Prostate gland (tissue), 2 donors: ENCODE data around the gene MYL7. TPM values are rescaled to one million over a fixed set of nuclear protein-coding genes. Genes with fewer than 3 reads are reported as not detected.
"Not testable (repeated sequence)": the region's sequence is repeated elsewhere in the genome, so short reads cannot be mapped to it uniquely, and the experiment has no call there.

Experiments used
- DNase-seq: peaks from one replicate; pipeline ENCODE4 v3.0.0-alpha.2; 2019; ENCODE audit warnings: low spot score
- H3K27ac ChIP-seq, 2 donors: fragments of 200-600 bp; sonication (generic); 2 replicates each; pipeline ENCODE4 v1.5.1; 2017 to 2019
- H3K27me3 ChIP-seq: fragments of 200-600 bp; sonication (generic); replicated peaks from 2 replicates; pipeline ENCODE4 v1.5.1; 2019; ENCODE audit not compliant: insufficient read depth
- H3K36me3 ChIP-seq, 2 donors: fragments of 200-600 bp; sonication (generic); 1 replicate in 1 of 2; 2 replicates in 1 of 2; pipeline versions ENCODE4 v1.5.1 to v1.8.1; 2017 to 2019
- H3K4me1 ChIP-seq: fragments of 200-600 bp; sonication (generic); replicated peaks from 2 replicates; pipeline ENCODE4 v1.5.1; 2019
- H3K4me3 ChIP-seq, 2 donors: fragments of 200-600 bp; sonication (generic); 2 replicates each; pipeline ENCODE4 v1.5.1; 2017 to 2019
- H3K9me3 ChIP-seq: fragments of 200-600 bp; sonication (generic); 2 replicates; pipeline ENCODE4 v1.5.1; 2017
- POLR2A ChIP-seq: fragments of 450-650 bp; IDR thresholded peaks from one replicate; pipeline ENCODE4 v1.6.1; 2016; ENCODE audit warnings: antibody characterized with exemption, mild to moderate bottlenecking
- POLR2AphosphoS5 ChIP-seq: sonication (generic); formaldehyde crosslinking; IDR thresholded peaks from one replicate; pipeline ENCODE4 v1.6.1; 2017; ENCODE audit warnings: antibody characterized with exemption
- WGBS: methylation state at CpG from one replicate; pipeline ENCODE4 v1.1.5; 2018; 5-methylcytosine and 5-hydroxymethylcytosine counted together
- intact Hi-C: fragments of 100-400 bp; cut with DNase I; formaldehyde crosslinking; loops from one replicate; pipeline ENCODE4 v1.14.2; 2022
- total RNA-seq, 2 donors: library from RNA; depleted of rRNA; stranded (reverse); fragments of >200 nt; gene quantifications; one replicate each; pipeline ENCODE4 v1.1.0, GENCODE V29; 2016
- TF ChIP-seq, protein P1 (sequence below), 4 experiments: fragments of 200-600 bp in 2 of 4; fragments of 450-650 bp in 2 of 4; sonication (generic) in 2 of 4; IDR thresholded peaks; 1 replicate in 3 of 4; 2 replicates in 1 of 4; pipeline ENCODE4 v1.5.1; 2016 to 2019; ENCODE audit warnings: antibody characterized with exemption in 4 of 4, mild to moderate bottlenecking in 2 of 4, moderate library complexity in 2 of 4

MYL7 gene
- total RNA-seq, 2 donors from 2014 or later, result not detected

DNA sequence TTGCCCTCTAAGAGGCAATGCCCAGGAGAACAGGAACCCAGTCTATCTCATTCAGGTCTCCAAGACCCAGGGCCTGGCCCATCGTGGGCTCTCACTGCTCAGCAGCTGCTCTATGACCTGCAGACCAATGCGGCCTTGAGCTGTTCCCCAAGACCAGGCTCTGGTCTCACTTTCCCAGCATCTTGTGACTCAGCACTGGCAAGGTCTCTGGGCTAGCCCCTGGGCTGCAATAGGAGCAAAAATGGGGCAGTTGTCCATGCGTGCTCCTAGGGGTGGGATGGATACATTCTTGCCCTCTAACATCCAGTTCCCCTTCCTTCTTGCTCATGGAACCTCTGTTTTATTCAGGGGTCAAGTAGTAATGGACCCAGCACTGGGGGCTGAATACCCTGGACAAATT, 34.6 kb upstream of the MYL7 start:
- WGBS, result 85% methylated on average over 3 of the region's 3 CpGs
- TF ChIP-seq POLR2AphosphoS5 (no peak), POLR2A (no peak)
- TF ChIP-seq, protein P1, sequence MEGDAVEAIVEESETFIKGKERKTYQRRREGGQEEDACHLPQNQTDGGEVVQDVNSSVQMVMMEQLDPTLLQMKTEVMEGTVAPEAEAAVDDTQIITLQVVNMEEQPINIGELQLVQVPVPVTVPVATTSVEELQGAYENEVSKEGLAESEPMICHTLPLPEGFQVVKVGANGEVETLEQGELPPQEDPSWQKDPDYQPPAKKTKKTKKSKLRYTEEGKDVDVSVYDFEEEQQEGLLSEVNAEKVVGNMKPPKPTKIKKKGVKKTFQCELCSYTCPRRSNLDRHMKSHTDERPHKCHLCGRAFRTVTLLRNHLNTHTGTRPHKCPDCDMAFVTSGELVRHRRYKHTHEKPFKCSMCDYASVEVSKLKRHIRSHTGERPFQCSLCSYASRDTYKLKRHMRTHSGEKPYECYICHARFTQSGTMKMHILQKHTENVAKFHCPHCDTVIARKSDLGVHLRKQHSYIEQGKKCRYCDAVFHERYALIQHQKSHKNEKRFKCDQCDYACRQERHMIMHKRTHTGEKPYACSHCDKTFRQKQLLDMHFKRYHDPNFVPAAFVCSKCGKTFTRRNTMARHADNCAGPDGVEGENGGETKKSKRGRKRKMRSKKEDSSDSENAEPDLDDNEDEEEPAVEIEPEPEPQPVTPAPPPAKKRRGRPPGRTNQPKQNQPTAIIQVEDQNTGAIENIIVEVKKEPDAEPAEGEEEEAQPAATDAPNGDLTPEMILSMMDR (IDR thresholded peaks at IDR 0.05), result no peak
- Histone ChIP-seq H3K27me3 (peaks cover 5% of the 10 kb centered on the region), H3K27ac (no peak overlapping the region), H3K4me3 (no peak overlapping the region), H3K4me1 (no peaks in the 10 kb centered on the region), H3K9me3 (no peaks in the 10 kb centered on the region), H3K36me3 (no peaks in the 10 kb centered on the region)
- intact Hi-C loops, result no loop called here
- no peak for DNase-seq

- H3K9me3 ChIP-seq, H3K4me1 ChIP-seq, H3K27me3 ChIP-seq, H3K27ac ChIP-seq, H3K4me3 ChIP-seq, intact Hi-C loops, DNase-seq, H3K36me3 ChIP-seq: not testable (repeated sequence)
- 67% methylated on average over 1 of the region's 1 CpG for WGBS
Measured at GRCh38 chr7:44174694-44174948, 33.5 kb upstream of the MYL7 start.

- 46% methylated on average over 3 of the region's 3 CpGs for WGBS
- H3K36me3 ChIP-seq, result no peaks in the 10 kb centered on the region
- intact Hi-C loops, result no loop called here
- H3K27ac ChIP-seq, result no peak overlapping the region
- H3K9me3 ChIP-seq, result no peaks in the 10 kb centered on the region
- H3K27me3 ChIP-seq, result peaks cover 5% of the 10 kb centered on the region
- H3K4me1 ChIP-seq, result no peaks in the 10 kb centered on the region
- no peak for TF ChIP-seq POLR2A
- TF ChIP-seq POLR2AphosphoS5, result no peak
- TF ChIP-seq, protein P1 (IDR thresholded peaks at IDR 0.05), result no peak
- no peak overlapping the region for H3K4me3 ChIP-seq
- DNase-seq, result no peak
Measured at GRCh38 chr7:44173911-44174693, 33.0 kb upstream of the MYL7 start.

DNA sequence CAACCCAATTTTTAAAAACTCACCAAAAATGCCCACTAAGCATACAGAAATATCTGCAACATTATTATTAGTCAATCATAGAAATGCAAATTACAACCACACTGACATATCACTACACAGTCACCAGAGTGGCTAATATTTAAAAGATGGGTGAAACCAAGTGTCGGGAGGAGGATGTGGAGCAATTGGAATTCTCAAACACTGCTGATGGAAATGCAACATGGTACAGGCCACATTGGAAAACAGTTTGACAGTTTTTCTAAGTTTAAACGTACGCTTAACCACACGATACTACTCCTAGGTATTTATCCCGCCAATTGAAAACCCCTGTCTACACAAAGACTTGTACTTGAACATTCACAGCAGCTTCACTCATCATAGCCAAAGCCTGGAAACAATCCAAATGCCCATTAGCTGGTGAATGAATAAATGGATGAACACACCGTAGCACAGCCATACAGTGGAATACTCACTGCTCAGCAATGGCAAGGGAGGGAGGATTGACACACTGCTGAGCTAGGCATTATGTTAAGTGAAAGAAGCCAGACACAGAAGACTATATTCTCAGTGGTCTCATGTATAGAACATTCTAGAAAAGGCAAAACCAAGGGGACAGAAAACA, 31.8 kb upstream of the MYL7 start:
- Histone ChIP-seq H3K27me3 (peaks cover 5% of the 10 kb centered on the region), H3K4me1 (no peaks in the 10 kb centered on the region), H3K9me3 (no peaks in the 10 kb centered on the region), H3K4me3 (no peak overlapping the region), H3K27ac (no peak overlapping the region), H3K36me3 (no peaks in the 10 kb centered on the region)
- DNase-seq, result no peak
- WGBS, result 76% methylated on average over 6 of the region's 6 CpGs
- TF ChIP-seq, protein P1 (IDR thresholded peaks at IDR 0.05), result no peak
- TF ChIP-seq POLR2A (no peak), POLR2AphosphoS5 (no peak)
- intact Hi-C loops, result no loop called here

DNA sequence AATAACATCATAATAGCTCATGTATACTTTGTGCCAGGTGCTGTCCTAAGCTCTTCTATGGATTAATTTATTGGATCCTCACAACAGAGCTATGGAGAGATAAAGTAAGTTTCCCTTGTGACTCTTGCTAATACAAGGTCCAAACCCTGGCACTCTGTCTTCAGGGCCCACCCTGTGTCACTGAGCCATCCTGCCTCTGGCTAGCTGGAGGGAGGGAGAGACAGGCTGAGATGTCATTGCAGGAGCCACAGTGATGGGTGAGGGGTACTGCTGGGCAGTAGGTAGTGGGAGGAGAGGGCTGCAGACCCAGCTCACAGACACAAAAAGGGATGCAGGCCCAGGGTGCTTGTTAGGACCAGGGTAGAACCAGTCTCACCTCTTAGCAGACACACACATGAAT, 31.2 kb upstream of the MYL7 start:
- Histone ChIP-seq H3K27ac (no peak overlapping the region), H3K4me1 (no peaks in the 10 kb centered on the region), H3K27me3 (peaks cover 5% of the 10 kb centered on the region), H3K36me3 (no peaks in the 10 kb centered on the region), H3K9me3 (no peaks in the 10 kb centered on the region), H3K4me3 (no peak overlapping the region)
- TF ChIP-seq POLR2AphosphoS5, result no peak
- TF ChIP-seq, protein P1 (IDR thresholded peaks at IDR 0.05), result no peak
- TF ChIP-seq POLR2A, result no peak
- DNase-seq, result no peak
- intact Hi-C loops, result no loop called here

DNA sequence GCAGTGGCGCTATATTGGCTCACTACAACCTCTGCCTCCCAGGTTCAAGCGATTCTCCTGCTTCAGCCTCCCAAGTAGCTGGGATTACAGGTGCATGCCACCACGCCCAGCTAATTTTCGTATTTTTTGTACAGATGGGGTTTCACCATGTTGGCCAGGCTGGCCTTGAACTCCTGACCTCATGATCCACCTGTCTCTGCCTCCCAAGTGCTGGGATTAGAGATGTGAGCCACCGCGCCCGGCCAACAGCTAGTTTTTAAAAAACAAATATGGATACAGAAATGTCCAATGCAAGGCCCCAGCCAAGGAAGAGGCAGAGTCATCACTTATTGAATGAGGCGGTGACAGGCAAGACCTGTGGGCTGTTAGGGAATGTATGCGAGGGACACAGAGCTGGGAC, 30.8 kb upstream of the MYL7 start:
- 95% methylated on average over 9 of the region's 9 CpGs for WGBS
- H3K9me3 ChIP-seq, H3K36me3 ChIP-seq, DNase-seq, H3K4me3 ChIP-seq, H3K27ac ChIP-seq, H3K4me1 ChIP-seq, H3K27me3 ChIP-seq, intact Hi-C loops: not testable (repeated sequence)
